Hematopoietic multipotent progenitor cell treated with erythropoietin and hydrocortisone succinate and interleukin-3 and kit ligand, for 15 days (in vitro differentiated cells): Measurements from ENCODE around the gene RAB5B.
"Not testable (repeated sequence)": the region's sequence is repeated elsewhere in the genome, so short reads cannot be mapped to it uniquely, and the experiment has no call there.

Source experiments
- DNase-seq: peaks from one replicate; pipeline ENCODE4 v3.0.0-alpha.2; 2015; ENCODE audit warnings: low spot score

The RAB5B gene

GRCh38 chr12:56018356-56018755 lies 44.5 kb downstream of the RAB5B start:
- DNase-seq = no peak

- peak; percentile 15 for DNase-seq
Observed at GRCh38 chr12:56020423-56021184, 46.7 kb downstream of the RAB5B start, which contains the start of gene IKZF4. Gene IKZF4 (plus strand): TSS chr12:56021043. CDS start chr12:56021494, 451 bp downstream.

GRCh38 chr12:56021889-56022497 lies 48.1 kb downstream of the RAB5B start:
- no peak for DNase-seq

- DNase-seq = no peak
Observed at GRCh38 chr12:56028511-56029165, 54.8 kb downstream of the RAB5B start.

GRCh38 chr12:56029166-56029519 lies 55.3 kb downstream of the RAB5B start:
- DNase-seq = no peak

- peak; percentile 67 for DNase-seq
Observed at GRCh38 chr12:56029666-56030293, 55.9 kb downstream of the RAB5B start.

GRCh38 chr12:56031987-56032386 lies 58.1 kb downstream of the RAB5B start:
- DNase-seq = no peak

- DNase-seq = no peak
Observed at GRCh38 chr12:56034586-56035332, 60.9 kb downstream of the RAB5B start.

GRCh38 chr12:56037161-56037560 lies 63.3 kb downstream of the RAB5B start:
- no peak for DNase-seq

GRCh38 chr12:56038022-56038655 lies 64.3 kb downstream of the RAB5B start:
- no peak for DNase-seq

GRCh38 chr12:56040151-56040550 lies 66.3 kb downstream of the RAB5B start:
- DNase-seq = no peak

GRCh38 chr12:56040963-56041551 lies 67.2 kb downstream of the RAB5B start:
- DNase-seq = no peak

- peak; percentile 90 for DNase-seq
Observed at GRCh38 chr12:56041552-56042429, 67.9 kb downstream of the RAB5B start, which contains the start of gene RPS26. Gene RPS26 (plus strand): TSS chr12:56041918. CDS start chr12:56042167, 249 bp downstream.

GRCh38 chr12:56042430-56042813 lies 68.5 kb downstream of the RAB5B start:
- DNase-seq = not testable (repeated sequence)

GRCh38 chr12:56042843-56043242 lies 69.0 kb downstream of the RAB5B start:
- no peak for DNase-seq
